ENCODE measurements around the gene LRRC32.

GRCh38 chr11:76621868-76622267 is 48.7 kb downstream of the LRRC32 start:
- TF ChIP-seq POLR2A (IDR thresholded peaks at IDR 0.05; ENCODE audit: low read depth, low read length): no peak
- TF ChIP-seq, protein P1, sequence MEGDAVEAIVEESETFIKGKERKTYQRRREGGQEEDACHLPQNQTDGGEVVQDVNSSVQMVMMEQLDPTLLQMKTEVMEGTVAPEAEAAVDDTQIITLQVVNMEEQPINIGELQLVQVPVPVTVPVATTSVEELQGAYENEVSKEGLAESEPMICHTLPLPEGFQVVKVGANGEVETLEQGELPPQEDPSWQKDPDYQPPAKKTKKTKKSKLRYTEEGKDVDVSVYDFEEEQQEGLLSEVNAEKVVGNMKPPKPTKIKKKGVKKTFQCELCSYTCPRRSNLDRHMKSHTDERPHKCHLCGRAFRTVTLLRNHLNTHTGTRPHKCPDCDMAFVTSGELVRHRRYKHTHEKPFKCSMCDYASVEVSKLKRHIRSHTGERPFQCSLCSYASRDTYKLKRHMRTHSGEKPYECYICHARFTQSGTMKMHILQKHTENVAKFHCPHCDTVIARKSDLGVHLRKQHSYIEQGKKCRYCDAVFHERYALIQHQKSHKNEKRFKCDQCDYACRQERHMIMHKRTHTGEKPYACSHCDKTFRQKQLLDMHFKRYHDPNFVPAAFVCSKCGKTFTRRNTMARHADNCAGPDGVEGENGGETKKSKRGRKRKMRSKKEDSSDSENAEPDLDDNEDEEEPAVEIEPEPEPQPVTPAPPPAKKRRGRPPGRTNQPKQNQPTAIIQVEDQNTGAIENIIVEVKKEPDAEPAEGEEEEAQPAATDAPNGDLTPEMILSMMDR (conservative IDR thresholded peaks at IDR 0.05; ENCODE audit: low read depth, low read length): no peak
- TF ChIP-seq RAD21 (IDR thresholded peaks at IDR 0.05; ENCODE audit: low read length): no peak
- TF ChIP-seq MAFK (IDR thresholded peaks at IDR 0.05; ENCODE audit: low read depth, low read length): no peak
- no peak for TF ChIP-seq MXI1 (IDR thresholded peaks at IDR 0.05; ENCODE audit: borderline replicate concordance, low read depth, low read length)
- no peak for TF ChIP-seq CHD1 (IDR thresholded peaks at IDR 0.05; ENCODE audit: low read depth, low read length)
- no peak for TF ChIP-seq MAZ (IDR thresholded peaks at IDR 0.05; ENCODE audit: borderline replicate concordance, low read depth, low read length)

Data from IMR-90 (cell line).